HepG2 (cell line): ENCODE results near the gene CCDC9B.

Experiments used
- CBFB ChIP-seq: sonication (generic); formaldehyde crosslinking; IDR thresholded peaks from 2 replicates; pipeline ENCODE4 v1.4.0; 2020; ENCODE audit warnings: missing genetic modification reagents
- CREM ChIP-seq, 2 experiments: sonication (generic) in 1 of 2; formaldehyde crosslinking in 1 of 2; IDR thresholded peaks; 2 replicates each; pipeline versions ENCODE4 v1.4.0 to v1.6.1; 2016 to 2020; ENCODE audit warnings: antibody characterized with exemption in 1 of 2, mild to moderate bottlenecking in 1 of 2, missing genetic modification reagents in 1 of 2
- IRF2 ChIP-seq: IDR thresholded peaks from 2 replicates; pipeline ENCODE4 v1.6.1; 2018; ENCODE audit warnings: missing genetic modification reagents, missing compliant biosample characterization
- NFE2L1 ChIP-seq: sonication (generic); formaldehyde crosslinking; IDR thresholded peaks from 2 replicates; pipeline ENCODE4 v1.4.0; 2020; ENCODE audit warnings: missing genetic modification reagents, mild to moderate bottlenecking, borderline replicate concordance
- POLR2A ChIP-seq, 2 experiments: IDR thresholded peaks; 2 replicates each; pipeline ENCODE4 v1.6.1; 2011; ENCODE audit warnings: low read depth in 2 of 2, low read length in 2 of 2, mild to moderate bottlenecking in 1 of 2, moderate library complexity in 1 of 2; ENCODE audit not compliant: insufficient read depth in 1 of 2
- TF ChIP-seq, protein P1 (sequence below): sonication (generic); formaldehyde crosslinking; IDR thresholded peaks from 2 replicates; pipeline ENCODE4 v1.5.1; 2020; ENCODE audit warnings: mild to moderate bottlenecking, missing genetic modification reagents
- TF ChIP-seq, protein P2 (sequence below): sonication (generic); formaldehyde crosslinking; IDR thresholded peaks from 2 replicates; pipeline ENCODE4 v1.4.0; 2020; ENCODE audit warnings: missing genetic modification reagents
- TF ChIP-seq, protein P3 (sequence below): sonication (generic); formaldehyde crosslinking; IDR thresholded peaks from 2 replicates; pipeline ENCODE4 v1.5.0; 2020; ENCODE audit warnings: mild to moderate bottlenecking, missing genetic modification reagents, moderate library complexity
- TF ChIP-seq, protein P4 (sequence below): sonication (generic); formaldehyde crosslinking; IDR thresholded peaks from 2 replicates; pipeline ENCODE4 v1.4.0; 2020; ENCODE audit warnings: missing genetic modification reagents

DNA sequence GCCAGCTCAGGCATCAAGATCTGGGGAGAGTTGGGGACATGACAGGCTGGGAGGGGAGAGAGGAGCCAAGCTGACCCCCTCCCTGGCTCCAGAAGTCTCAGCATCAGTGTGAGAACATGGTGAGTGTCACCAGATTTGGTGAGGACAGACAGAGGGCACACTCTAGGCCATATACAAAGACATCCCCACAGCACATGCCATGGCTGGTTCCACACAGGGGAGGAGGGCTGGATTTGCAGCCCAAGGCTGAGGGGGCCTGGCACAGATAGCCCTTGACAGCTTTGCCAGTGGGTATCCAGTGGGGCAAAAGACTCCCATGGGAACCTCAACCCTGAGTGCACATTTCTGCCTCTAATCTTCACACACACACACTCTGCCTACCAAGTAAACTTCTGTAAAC lies 47.7 kb downstream of the CCDC9B start:
- TF ChIP-seq, protein P1, sequence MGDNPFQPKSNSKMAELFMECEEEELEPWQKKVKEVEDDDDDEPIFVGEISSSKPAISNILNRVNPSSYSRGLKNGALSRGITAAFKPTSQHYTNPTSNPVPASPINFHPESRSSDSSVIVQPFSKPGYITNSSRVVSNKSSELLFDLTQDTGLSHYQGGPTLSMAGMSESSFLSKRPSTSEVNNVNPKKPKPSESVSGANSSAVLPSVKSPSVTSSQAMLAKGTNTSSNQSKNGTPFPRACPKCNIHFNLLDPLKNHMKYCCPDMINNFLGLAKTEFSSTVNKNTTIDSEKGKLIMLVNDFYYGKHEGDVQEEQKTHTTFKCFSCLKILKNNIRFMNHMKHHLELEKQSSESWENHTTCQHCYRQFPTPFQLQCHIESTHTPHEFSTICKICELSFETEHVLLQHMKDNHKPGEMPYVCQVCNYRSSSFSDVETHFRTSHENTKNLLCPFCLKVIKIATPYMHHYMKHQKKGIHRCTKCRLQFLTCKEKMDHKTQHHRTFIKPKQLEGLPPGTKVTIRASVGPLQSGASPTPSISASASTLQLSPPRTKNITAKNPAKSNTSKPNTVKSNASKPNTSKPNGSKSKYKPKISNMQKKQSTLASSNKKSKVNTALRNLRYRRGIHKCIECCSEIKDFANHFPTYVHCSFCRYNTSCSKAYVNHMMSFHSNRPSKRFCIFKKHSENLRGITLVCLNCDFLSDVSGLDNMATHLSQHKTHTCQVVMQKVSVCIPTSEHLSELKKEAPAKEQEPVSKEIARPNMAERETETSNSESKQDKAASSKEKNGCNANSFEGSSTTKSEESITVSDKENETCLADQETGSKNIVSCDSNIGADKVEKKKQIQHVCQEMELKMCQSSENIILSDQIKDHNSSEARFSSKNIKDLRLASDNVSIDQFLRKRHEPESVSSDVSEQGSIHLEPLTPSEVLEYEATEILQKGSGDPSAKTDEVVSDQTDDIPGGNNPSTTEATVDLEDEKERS (CRISPR knock-in tag) = no peak
- TF ChIP-seq CBFB (CRISPR knock-in tag) (no peak), NFE2L1 (no peak), POLR2A (IDR thresholded peaks at IDR 0.05; ENCODE audit: insufficient read depth in 1 of 2, low read depth in 2 of 2, low read length in 2 of 2) (no peak), IRF2 (CRISPR knock-in tag) (no peak), CREM (IDR thresholded peaks at IDR 0.05) (no peak), CREM (CRISPR knock-in tag; IDR thresholded peaks at IDR 0.05) (no peak)
- TF ChIP-seq, protein P2, sequence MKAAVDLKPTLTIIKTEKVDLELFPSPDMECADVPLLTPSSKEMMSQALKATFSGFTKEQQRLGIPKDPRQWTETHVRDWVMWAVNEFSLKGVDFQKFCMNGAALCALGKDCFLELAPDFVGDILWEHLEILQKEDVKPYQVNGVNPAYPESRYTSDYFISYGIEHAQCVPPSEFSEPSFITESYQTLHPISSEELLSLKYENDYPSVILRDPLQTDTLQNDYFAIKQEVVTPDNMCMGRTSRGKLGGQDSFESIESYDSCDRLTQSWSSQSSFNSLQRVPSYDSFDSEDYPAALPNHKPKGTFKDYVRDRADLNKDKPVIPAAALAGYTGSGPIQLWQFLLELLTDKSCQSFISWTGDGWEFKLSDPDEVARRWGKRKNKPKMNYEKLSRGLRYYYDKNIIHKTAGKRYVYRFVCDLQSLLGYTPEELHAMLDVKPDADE (CRISPR knock-in tag) = no peak
- TF ChIP-seq, protein P3, sequence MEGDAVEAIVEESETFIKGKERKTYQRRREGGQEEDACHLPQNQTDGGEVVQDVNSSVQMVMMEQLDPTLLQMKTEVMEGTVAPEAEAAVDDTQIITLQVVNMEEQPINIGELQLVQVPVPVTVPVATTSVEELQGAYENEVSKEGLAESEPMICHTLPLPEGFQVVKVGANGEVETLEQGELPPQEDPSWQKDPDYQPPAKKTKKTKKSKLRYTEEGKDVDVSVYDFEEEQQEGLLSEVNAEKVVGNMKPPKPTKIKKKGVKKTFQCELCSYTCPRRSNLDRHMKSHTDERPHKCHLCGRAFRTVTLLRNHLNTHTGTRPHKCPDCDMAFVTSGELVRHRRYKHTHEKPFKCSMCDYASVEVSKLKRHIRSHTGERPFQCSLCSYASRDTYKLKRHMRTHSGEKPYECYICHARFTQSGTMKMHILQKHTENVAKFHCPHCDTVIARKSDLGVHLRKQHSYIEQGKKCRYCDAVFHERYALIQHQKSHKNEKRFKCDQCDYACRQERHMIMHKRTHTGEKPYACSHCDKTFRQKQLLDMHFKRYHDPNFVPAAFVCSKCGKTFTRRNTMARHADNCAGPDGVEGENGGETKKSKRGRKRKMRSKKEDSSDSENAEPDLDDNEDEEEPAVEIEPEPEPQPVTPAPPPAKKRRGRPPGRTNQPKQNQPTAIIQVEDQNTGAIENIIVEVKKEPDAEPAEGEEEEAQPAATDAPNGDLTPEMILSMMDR (CRISPR knock-in tag) = no peak
- TF ChIP-seq, protein P4, sequence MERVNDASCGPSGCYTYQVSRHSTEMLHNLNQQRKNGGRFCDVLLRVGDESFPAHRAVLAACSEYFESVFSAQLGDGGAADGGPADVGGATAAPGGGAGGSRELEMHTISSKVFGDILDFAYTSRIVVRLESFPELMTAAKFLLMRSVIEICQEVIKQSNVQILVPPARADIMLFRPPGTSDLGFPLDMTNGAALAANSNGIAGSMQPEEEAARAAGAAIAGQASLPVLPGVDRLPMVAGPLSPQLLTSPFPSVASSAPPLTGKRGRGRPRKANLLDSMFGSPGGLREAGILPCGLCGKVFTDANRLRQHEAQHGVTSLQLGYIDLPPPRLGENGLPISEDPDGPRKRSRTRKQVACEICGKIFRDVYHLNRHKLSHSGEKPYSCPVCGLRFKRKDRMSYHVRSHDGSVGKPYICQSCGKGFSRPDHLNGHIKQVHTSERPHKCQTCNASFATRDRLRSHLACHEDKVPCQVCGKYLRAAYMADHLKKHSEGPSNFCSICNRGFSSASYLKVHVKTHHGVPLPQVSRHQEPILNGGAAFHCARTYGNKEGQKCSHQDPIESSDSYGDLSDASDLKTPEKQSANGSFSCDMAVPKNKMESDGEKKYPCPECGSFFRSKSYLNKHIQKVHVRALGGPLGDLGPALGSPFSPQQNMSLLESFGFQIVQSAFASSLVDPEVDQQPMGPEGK (CRISPR knock-in tag) = no peak
